ENCODE results near the gene SCRN2. TPM values are rescaled to one million over a fixed set of nuclear protein-coding genes. Genes with fewer than 3 reads are reported as not detected.

Gene SCRN2
- total RNA-seq, 1 donor from 2014 or later = 30.5 TPM

- peaks cover 29% of the 10 kb centered on the region for H3K27me3 ChIP-seq
- no peak for DNase-seq
- intact Hi-C loops (cut with DNase I) = no loop called here
- ATAC-seq = no peak
- TF ChIP-seq CTCF (IDR thresholded peaks at IDR 0.05) = no peak
- no peak overlapping the region for H3K27ac ChIP-seq
- no peak overlapping the region for H3K4me3 ChIP-seq
- no peaks in the 10 kb centered on the region for H3K4me1 ChIP-seq
- no peaks in the 10 kb centered on the region for H3K9me3 ChIP-seq
- H3K36me3 ChIP-seq = no peaks in the 10 kb centered on the region
Observed at GRCh38 chr17:47857551-47858455, 16.7 kb upstream of the SCRN2 start.

- TF ChIP-seq CTCF (IDR thresholded peaks at IDR 0.05) = no peak
- DNase-seq (no peak), ATAC-seq (no peak)
- Histone ChIP-seq H3K9me3 (no peaks in the 10 kb centered on the region), H3K27ac (no peak overlapping the region), H3K36me3 (no peaks in the 10 kb centered on the region), H3K4me1 (no peaks in the 10 kb centered on the region), H3K4me3 (no peak overlapping the region), H3K27me3 (peaks cover 39% of the 10 kb centered on the region)
- intact Hi-C loops (cut with DNase I) = no loop called here
Observed at GRCh38 chr17:47856830-47857229, 15.8 kb upstream of the SCRN2 start.

- Histone ChIP-seq H3K9me3 (no peaks in the 10 kb centered on the region), H3K4me3 (no peak overlapping the region), H3K27ac (no peak overlapping the region), H3K4me1 (peaks cover 8% of the 10 kb centered on the region), H3K27me3 (peaks cover 50% of the 10 kb centered on the region), H3K36me3 (no peaks in the 10 kb centered on the region)
- intact Hi-C loops (cut with DNase I) = no loop called here
- DNase-seq (no peak), ATAC-seq (peak; percentile 3)
- no peak for TF ChIP-seq CTCF (IDR thresholded peaks at IDR 0.05)
Observed at GRCh38 chr17:47855737-47856136, 14.7 kb upstream of the SCRN2 start.

- Histone ChIP-seq H3K36me3 (no peaks in the 10 kb centered on the region), H3K4me3 (no peak overlapping the region), H3K27me3 (peaks cover 67% of the 10 kb centered on the region), H3K27ac (no peak overlapping the region), H3K4me1 (peaks cover 12% of the 10 kb centered on the region), H3K9me3 (no peaks in the 10 kb centered on the region)
- intact Hi-C loops (cut with DNase I) = no loop called here
- no peak for DNase-seq
- no peak for ATAC-seq
- no peak for TF ChIP-seq CTCF (IDR thresholded peaks at IDR 0.05)
Observed at GRCh38 chr17:47853616-47854015, 12.5 kb upstream of the SCRN2 start.

GRCh38 chr17:47852113-47852949 is 11.3 kb upstream of the SCRN2 start:
- no peak for TF ChIP-seq CTCF (IDR thresholded peaks at IDR 0.05)
- Histone ChIP-seq H3K36me3 (no peaks in the 10 kb centered on the region), H3K9me3 (no peaks in the 10 kb centered on the region), H3K27ac (no peak overlapping the region), H3K27me3 (peaks cover 79% of the 10 kb centered on the region), H3K4me3 (no peak overlapping the region), H3K4me1 (peaks cover 17% of the 10 kb centered on the region)
- ATAC-seq (no peak), DNase-seq (no peak)
- intact Hi-C loops (cut with DNase I) = no loop called here
